Transverse colon (tissue), 4 donors: ENCODE data around the gene CAND2. TPM values are rescaled to one million over a fixed set of nuclear protein-coding genes. Genes with fewer than 3 reads are reported as not detected.

Source experiments
- DNase-seq: peaks from one replicate; pipeline ENCODE4 v3.0.0-alpha.2; 2019
- H3K27ac ChIP-seq, 4 donors: fragments of 200-600 bp; sonication (generic); 2 replicates each; pipeline ENCODE4 v1.5.1; 2016 to 2018; ENCODE audit warnings: inconsistent platforms in 4 of 4
- H3K27me3 ChIP-seq: fragments of 200-600 bp; sonication (generic); 2 replicates; pipeline ENCODE4 v1.5.1; 2017; ENCODE audit warnings: inconsistent platforms
- H3K36me3 ChIP-seq, 4 donors: fragments of 200-600 bp; sonication (generic); 2 replicates each; pipeline ENCODE4 v1.5.1; 2017 to 2019; ENCODE audit warnings: inconsistent platforms in 4 of 4
- H3K4me1 ChIP-seq, 4 donors: fragments of 200-600 bp; sonication (generic); 2 replicates each; pipeline ENCODE4 v1.5.1; 2017 to 2020; ENCODE audit warnings: inconsistent platforms in 4 of 4
- H3K4me3 ChIP-seq, 4 donors: fragments of 200-600 bp; sonication (generic); 1 replicate in 1 of 4; 2 replicates in 3 of 4; pipeline versions ENCODE4 v1.5.1 to v1.6.1; 2017 to 2019; ENCODE audit warnings: inconsistent platforms in 4 of 4
- H3K9me3 ChIP-seq, 2 donors: fragments of 200-600 bp; sonication (generic); 2 replicates each; pipeline ENCODE4 v1.5.1; 2017 to 2019; ENCODE audit warnings: inconsistent platforms in 2 of 2
- EP300 ChIP-seq: sonication (generic); formaldehyde crosslinking; IDR thresholded peaks from one replicate; pipeline ENCODE4 v1.6.1; 2017; ENCODE audit warnings: antibody characterized with exemption, low read depth
- POLR2A ChIP-seq: fragments of 450-650 bp; IDR thresholded peaks from one replicate; pipeline ENCODE4 v1.6.1; 2016; ENCODE audit warnings: antibody characterized with exemption, mild to moderate bottlenecking, moderate library complexity
- POLR2AphosphoS5 ChIP-seq, 3 donors: sonication (generic); formaldehyde crosslinking; IDR thresholded peaks; one replicate each; pipeline ENCODE4 v1.6.1; 2016; ENCODE audit warnings: antibody characterized with exemption in 3 of 3
- WGBS, 2 donors: methylation state at CpG; one replicate each; pipeline ENCODE4 v1.1.5; 2018; ENCODE audit warnings: low coverage in 1 of 2; 5-methylcytosine and 5-hydroxymethylcytosine counted together
- in situ Hi-C, 4 donors: fragments of 200-750 bp; cut with MboI; loops; one replicate each; pipeline versions ENCODE4 v1.15.0 to v1.15.1; 2017; ENCODE audit warnings: low sequenced_read_pairs in 3 of 4, low pct_ligation_motif_present in 1 of 4, low pct_unique_long_range_greater_than_20kb in 1 of 4
- intact Hi-C: fragments of 100-400 bp; cut with DNase I; formaldehyde crosslinking; loops from one replicate; pipeline ENCODE4 v1.15.1; 2023; ENCODE audit warnings: low total_unique reads
- total RNA-seq, 4 donors: library from RNA; depleted of rRNA; stranded (reverse); fragments of >200 nt; gene quantifications; one replicate each; pipeline ENCODE4 v1.1.0, GENCODE V29; 2016
- TF ChIP-seq, protein P1 (sequence below), 5 experiments: fragments of 200-600 bp in 3 of 5; fragments of 450-650 bp in 2 of 5; sonication (generic) in 3 of 5; IDR thresholded peaks; 1 replicate in 2 of 5; 2 replicates in 3 of 5; pipeline ENCODE4 v1.5.1; 2016 to 2017; ENCODE audit warnings: antibody characterized with exemption in 5 of 5, inconsistent platforms in 3 of 5, mild to moderate bottlenecking in 2 of 5, moderate library complexity in 1 of 5

Gene CAND2
- total RNA-seq, 4 donors from 2014 or later = 2.7 to 18.3 (median 9.7) TPM

- intact Hi-C loops (no loop called here), in situ Hi-C loops (no loop called here)
- DNase-seq = no peak
Measured at GRCh38 chr3:12754313-12754712, 42.2 kb upstream of the CAND2 start.

GRCh38 chr3:12755754-12756153 lies 40.7 kb upstream of the CAND2 start:
- Histone ChIP-seq H3K27ac (no peak overlapping the region), H3K9me3 (no peaks in the 10 kb centered on the region), H3K36me3 (no peaks in the 10 kb centered on the region), H3K27me3 (no peaks in the 10 kb centered on the region), H3K4me3 (no peak overlapping the region), H3K4me1 (peaks cover 0 to 7% (median 6%) of the 10 kb centered on the region in 4 donors)
- TF ChIP-seq, protein P1, sequence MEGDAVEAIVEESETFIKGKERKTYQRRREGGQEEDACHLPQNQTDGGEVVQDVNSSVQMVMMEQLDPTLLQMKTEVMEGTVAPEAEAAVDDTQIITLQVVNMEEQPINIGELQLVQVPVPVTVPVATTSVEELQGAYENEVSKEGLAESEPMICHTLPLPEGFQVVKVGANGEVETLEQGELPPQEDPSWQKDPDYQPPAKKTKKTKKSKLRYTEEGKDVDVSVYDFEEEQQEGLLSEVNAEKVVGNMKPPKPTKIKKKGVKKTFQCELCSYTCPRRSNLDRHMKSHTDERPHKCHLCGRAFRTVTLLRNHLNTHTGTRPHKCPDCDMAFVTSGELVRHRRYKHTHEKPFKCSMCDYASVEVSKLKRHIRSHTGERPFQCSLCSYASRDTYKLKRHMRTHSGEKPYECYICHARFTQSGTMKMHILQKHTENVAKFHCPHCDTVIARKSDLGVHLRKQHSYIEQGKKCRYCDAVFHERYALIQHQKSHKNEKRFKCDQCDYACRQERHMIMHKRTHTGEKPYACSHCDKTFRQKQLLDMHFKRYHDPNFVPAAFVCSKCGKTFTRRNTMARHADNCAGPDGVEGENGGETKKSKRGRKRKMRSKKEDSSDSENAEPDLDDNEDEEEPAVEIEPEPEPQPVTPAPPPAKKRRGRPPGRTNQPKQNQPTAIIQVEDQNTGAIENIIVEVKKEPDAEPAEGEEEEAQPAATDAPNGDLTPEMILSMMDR (IDR thresholded peaks at IDR 0.05) = no peak
- TF ChIP-seq POLR2A (no peak), POLR2AphosphoS5 (IDR thresholded peaks at IDR 0.05) (no peak), EP300 (no peak)
- WGBS, 2 donors = 73 to 78% methylated on average over 6 of the region's 6 CpGs
- in situ Hi-C loops (no loop called here), intact Hi-C loops (no loop called here)
- DNase-seq = no peak

More at GRCh38 chr3:12754313-12754712, 42.2 kb upstream of the CAND2 start:
- H3K9me3 ChIP-seq = no peaks in the 10 kb centered on the region
- H3K27ac ChIP-seq = no peak overlapping the region
- no peaks in the 10 kb centered on the region for H3K27me3 ChIP-seq
- no peak overlapping the region for H3K4me3 ChIP-seq
- H3K36me3 ChIP-seq = no peaks in the 10 kb centered on the region
- 89% methylated on average over 1 of the region's 1 CpG; no CpG with 5 or more reads in 1 of the 2 donors for WGBS, 2 donors
- peaks cover 0 to 7% (median 6%) of the 10 kb centered on the region in 4 donors for H3K4me1 ChIP-seq
- no peak for TF ChIP-seq EP300
- no peak for TF ChIP-seq POLR2AphosphoS5 (IDR thresholded peaks at IDR 0.05)
- TF ChIP-seq, protein P1 (IDR thresholded peaks at IDR 0.05) = no peak
- TF ChIP-seq POLR2A = no peak

- DNase-seq = no peak
- 62 to 85% methylated on average over 4 of the region's 4 CpGs for WGBS, 2 donors
- TF ChIP-seq, protein P1 (IDR thresholded peaks at IDR 0.05) = no peak
- TF ChIP-seq POLR2AphosphoS5 (IDR thresholded peaks at IDR 0.05) = no peak
- TF ChIP-seq POLR2A = no peak
- no peak for TF ChIP-seq EP300
- intact Hi-C loops = no loop called here
- no peak overlapping the region for H3K4me3 ChIP-seq
- H3K36me3 ChIP-seq = no peaks in the 10 kb centered on the region
- peaks cover 0 to 7% (median 6%) of the 10 kb centered on the region in 4 donors for H3K4me1 ChIP-seq
- no peaks in the 10 kb centered on the region for H3K9me3 ChIP-seq
- H3K27me3 ChIP-seq = no peaks in the 10 kb centered on the region
- in situ Hi-C loops = no loop called here
- no peak overlapping the region for H3K27ac ChIP-seq
Measured at GRCh38 chr3:12756175-12756574, 40.3 kb upstream of the CAND2 start.

GRCh38 chr3:12756635-12757034 lies 39.8 kb upstream of the CAND2 start:
- no peak for DNase-seq
- TF ChIP-seq, protein P1 (IDR thresholded peaks at IDR 0.05) = no peak
- intact Hi-C loops = no loop called here
- Histone ChIP-seq H3K4me1 (peaks cover 0 to 7% (median 6%) of the 10 kb centered on the region in 4 donors), H3K9me3 (no peaks in the 10 kb centered on the region), H3K27ac (no peak overlapping the region), H3K27me3 (no peaks in the 10 kb centered on the region), H3K4me3 (no peak overlapping the region), H3K36me3 (no peaks in the 10 kb centered on the region)
- in situ Hi-C loops = no loop called here
- WGBS, 2 donors = 96 to 100% methylated on average over 2 to 3 of the region's 3 CpGs
